AG04450 (cell line): ENCODE measurements around the gene STPG1. TPM values are rescaled to one million over a fixed set of nuclear protein-coding genes. Genes with fewer than 3 reads are reported as not detected.

ENCODE experiments used
- CTCF ChIA-PET: fragments of 300-600, 350-600 bp; formaldehyde crosslinking; extraction: SDS; loops from one replicate; lab custom pipeline; 2022; ENCODE audit warnings: antibody characterized with exemption, inconsistent platforms; lab: Charles Lee
- POLR2A ChIA-PET: fragments of 350-600 bp; formaldehyde crosslinking; extraction: SDS; loops from one replicate; lab custom pipeline; 2021; ENCODE audit warnings: antibody characterized with exemption, inconsistent platforms; lab: Yijun Ruan, JAX
- DNase-seq: peaks from one replicate; pipeline ENCODE4 v3.0.0-alpha.2; 2011; ENCODE audit warnings: low read depth, low spot score
- H3K27ac ChIP-seq: one replicate; pipeline ENCODE4 v1.5.1; 2012; ENCODE audit warnings: low read depth, low read length, control low read depth
- H3K27me3 ChIP-seq: one replicate; pipeline ENCODE4 v1.6.0; 2012; ENCODE audit warnings: low read length; ENCODE audit not compliant: control insufficient read depth, insufficient read depth
- H3K4me3 ChIP-seq: 2 replicates; pipeline ENCODE4 v1.5.1; 2011; ENCODE audit warnings: mild to moderate bottlenecking, low read depth, low read length, control low read depth
- H3K9me3 ChIP-seq: 2 replicates; pipeline ENCODE4 v1.5.1; 2012; ENCODE audit warnings: low read length; ENCODE audit not compliant: control insufficient read depth, insufficient read depth
- CTCF ChIP-seq: IDR thresholded peaks from 2 replicates; pipeline ENCODE4 v1.5.1; 2011; ENCODE audit warnings: low read depth, low read length, control low read depth, inconsistent platforms
- polyA plus RNA-seq: library from polyadenylated mRNA; depleted of rRNA; stranded (reverse); fragments of >200 nt; gene quantifications from 2 replicates; pipeline ENCODE4 v1.2.3, GENCODE V29; 2011

The STPG1 gene
- polyA plus RNA-seq, 1 experiment: 7.9 TPM

DNA sequence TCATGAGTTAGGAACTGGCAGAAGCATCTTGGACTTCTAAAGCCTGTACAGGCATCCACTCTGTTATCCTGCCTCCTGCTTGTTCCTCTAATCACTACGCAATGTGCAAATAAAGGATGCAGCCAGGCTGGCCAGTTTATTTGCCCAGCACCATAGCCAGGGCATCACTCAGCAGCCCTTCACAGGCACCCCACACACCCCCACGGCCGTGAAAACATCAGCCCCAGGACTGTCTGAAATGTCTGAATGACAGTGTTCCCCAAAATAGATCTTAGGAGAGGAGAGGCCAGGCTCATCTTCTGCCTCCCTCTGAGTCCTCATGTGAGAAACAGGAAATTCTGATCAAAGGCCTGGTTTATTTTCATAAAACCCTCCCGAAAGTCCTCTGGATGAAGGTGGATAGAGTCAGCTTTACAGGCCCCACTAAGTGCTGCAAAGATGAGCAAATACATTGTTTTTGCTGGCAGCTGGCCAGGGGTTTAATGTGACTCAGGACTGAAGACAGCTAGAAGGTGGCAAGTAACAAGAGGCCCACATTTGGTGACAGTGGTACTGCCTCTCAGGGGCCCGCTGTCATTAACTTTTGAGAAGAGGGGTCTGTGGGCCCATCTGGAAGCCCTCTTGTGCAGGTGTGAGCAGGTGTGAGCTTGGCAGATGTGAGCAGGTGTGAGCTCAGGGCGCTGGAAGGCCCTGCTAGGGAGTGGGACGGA lies 61.5 kb downstream of the STPG1 start:
- ChIA-PET POLR2A (interaction anchor here (0.6 to 0.9 kb wide), 2 partner anchors 13 to 123 kb away, joined by 3 read pairs; no protein-coding TSS in a partner anchor), CTCF (interaction anchor here (1.1 kb wide), 1 partner anchor 39 kb away, joined by 4 read pairs; no protein-coding TSS in a partner anchor)
- no peak for DNase-seq
- no peak overlapping the region for H3K4me3 ChIP-seq
- TF ChIP-seq CTCF: no peak
- H3K27me3 ChIP-seq: no peaks in the 10 kb centered on the region
- H3K9me3 ChIP-seq: no peaks in the 10 kb centered on the region; the same call in 1 of the 2 replicates
- no peak overlapping the region for H3K27ac ChIP-seq

GRCh38 chr1:24351247-24351646 lies 62.3 kb downstream of the STPG1 start:
- H3K4me3 ChIP-seq: no peak overlapping the region
- no peak for TF ChIP-seq CTCF
- no peak for DNase-seq
- no peaks in the 10 kb centered on the region; the same call in 1 of the 2 replicates for H3K9me3 ChIP-seq
- no peak overlapping the region for H3K27ac ChIP-seq
- ChIA-PET POLR2A (no interaction called here), CTCF (no interaction called here)
- peaks cover 4% of the 10 kb centered on the region for H3K27me3 ChIP-seq

DNA sequence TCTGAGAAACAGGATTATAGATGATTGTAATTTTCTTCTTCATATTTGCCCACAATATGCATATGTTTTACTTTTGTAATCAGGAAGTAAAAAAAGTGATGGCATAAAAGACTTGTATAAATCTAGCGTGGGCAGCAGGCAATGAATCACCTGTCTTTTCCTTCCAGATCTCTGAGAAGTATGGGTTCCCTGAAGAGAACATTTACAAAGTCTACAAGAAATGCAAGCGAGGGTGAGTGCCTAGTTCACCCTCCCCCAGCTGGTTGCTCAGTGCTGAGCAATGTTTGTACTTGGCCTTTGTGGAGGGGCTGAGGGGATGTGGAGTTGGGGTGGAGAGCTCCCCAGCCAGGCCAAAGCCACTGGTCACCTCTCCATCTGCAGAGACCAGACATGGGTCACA lies 63.7 kb downstream of the STPG1 start:
- Histone ChIP-seq H3K27ac (no peak overlapping the region), H3K9me3 (no peaks in the 10 kb centered on the region; the same call in 1 of the 2 replicates), H3K27me3 (peaks cover 4% of the 10 kb centered on the region), H3K4me3 (no peak overlapping the region)
- DNase-seq: no peak
- POLR2A ChIA-PET: no interaction called here
- CTCF ChIA-PET: no interaction called here
- no peak for TF ChIP-seq CTCF

- Histone ChIP-seq H3K27me3 (peaks cover 10% of the 10 kb centered on the region), H3K27ac (no peak overlapping the region), H3K9me3 (no peaks in the 10 kb centered on the region), H3K4me3 (no peak overlapping the region)
- no peak for TF ChIP-seq CTCF
- ChIA-PET CTCF (interaction anchor here (1.3 kb wide), 1 partner anchor 43 kb away, joined by 3 read pairs; no protein-coding TSS in a partner anchor), POLR2A (no interaction called here)
- DNase-seq: no peak
These were observed 65.4 kb downstream of the STPG1 start for GRCh38 chr1:24348196-24348595.

DNA sequence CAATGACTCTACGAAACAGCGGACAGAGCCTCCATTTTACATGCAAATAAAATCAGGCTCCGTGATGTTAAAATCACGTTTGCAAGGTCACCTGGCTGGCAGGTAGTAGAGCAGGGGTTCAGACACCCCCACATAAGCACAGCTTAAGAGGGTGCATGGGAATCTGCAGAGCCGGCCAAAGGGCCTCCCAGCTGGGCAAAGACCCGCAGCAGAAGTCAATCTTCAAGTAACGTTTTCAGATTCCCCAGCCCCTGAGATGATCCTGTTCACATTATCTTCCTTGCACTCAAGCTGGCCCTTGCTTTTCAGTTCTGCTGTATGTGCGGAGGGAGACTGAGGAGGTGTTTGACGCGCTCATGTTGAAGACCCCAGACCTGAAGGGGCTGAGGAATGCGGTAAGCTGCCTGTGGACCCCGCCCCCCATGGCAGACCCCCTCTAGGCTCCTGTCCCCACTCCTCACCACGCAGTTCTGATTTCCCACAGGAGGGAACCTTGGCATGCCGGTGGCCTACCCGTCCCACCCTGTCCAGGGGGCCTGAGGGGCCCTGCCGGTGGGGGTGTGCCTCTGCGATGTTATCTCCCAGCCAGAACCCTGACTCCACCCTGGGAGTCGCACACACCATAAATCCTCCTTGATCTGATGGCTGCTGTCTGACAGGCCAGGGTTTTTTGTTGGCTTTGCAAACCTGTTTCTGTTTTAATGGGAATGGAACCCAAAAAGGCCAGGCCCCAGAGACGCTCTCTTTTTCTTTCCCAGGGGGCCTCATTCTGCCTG lies 66.2 kb downstream of the STPG1 start:
- no peaks in the 10 kb centered on the region for H3K9me3 ChIP-seq
- TF ChIP-seq CTCF: no peak
- no peak for DNase-seq
- peaks cover 10% of the 10 kb centered on the region for H3K27me3 ChIP-seq
- H3K27ac ChIP-seq: no peak overlapping the region
- H3K4me3 ChIP-seq: no peak overlapping the region
- ChIA-PET POLR2A (no interaction called here), CTCF (no interaction called here)
